HG03060 (cell line): Measurements from ENCODE around the gene SESTD1.
"Not testable (repeated sequence)": the region's sequence is repeated elsewhere in the genome, so short reads cannot be mapped to it uniquely, and the experiment has no call there.

ENCODE experiments used
- ATAC-seq: cut with Tn5 transposase; IDR thresholded peaks from one replicate; pipeline ENCODE4 v1.9.1; 2021; ENCODE audit warnings: low read depth, moderate number of reproducible peaks; ENCODE audit not compliant: unreplicated experiment

The SESTD1 gene

GRCh38 chr2:179124282-179124681 lies 140.3 kb downstream of the SESTD1 start:
- no peak for ATAC-seq

GRCh38 chr2:179123272-179123662 lies 141.4 kb downstream of the SESTD1 start:
- no peak for ATAC-seq

GRCh38 chr2:179107737-179108136 lies 156.9 kb downstream of the SESTD1 start:
- ATAC-seq, result no peak

GRCh38 chr2:179106676-179107428 lies 157.8 kb downstream of the SESTD1 start:
- ATAC-seq, result peak; percentile 77

- no peak for ATAC-seq
Measured at GRCh38 chr2:179106342-179106675, 158.3 kb downstream of the SESTD1 start.

GRCh38 chr2:179104736-179105135 lies 159.9 kb downstream of the SESTD1 start:
- ATAC-seq, result no peak

- ATAC-seq, result no peak
Measured at GRCh38 chr2:179098080-179098689, 166.4 kb downstream of the SESTD1 start.

GRCh38 chr2:179097131-179097530 lies 167.5 kb downstream of the SESTD1 start:
- no peak for ATAC-seq

- peak; percentile 95 for ATAC-seq
Measured at GRCh38 chr2:179096090-179096489, 168.5 kb downstream of the SESTD1 start.

GRCh38 chr2:179092912-179093311 lies 171.7 kb downstream of the SESTD1 start:
- not testable (repeated sequence) for ATAC-seq

- no peak for ATAC-seq
Measured at GRCh38 chr2:179082697-179083096, 181.9 kb downstream of the SESTD1 start.

GRCh38 chr2:179081954-179082353 lies 182.7 kb downstream of the SESTD1 start:
- ATAC-seq, result no peak

- ATAC-seq, result no peak
Measured at GRCh38 chr2:179072527-179072926, 192.1 kb downstream of the SESTD1 start.

- ATAC-seq, result no peak
Measured at GRCh38 chr2:179071810-179072355, 192.7 kb downstream of the SESTD1 start.

GRCh38 chr2:179070895-179071294 lies 193.7 kb downstream of the SESTD1 start:
- no peak for ATAC-seq

- ATAC-seq, result no peak
Measured at GRCh38 chr2:179069685-179070084, 194.9 kb downstream of the SESTD1 start.

- no peak for ATAC-seq
Measured at GRCh38 chr2:179068991-179069643, 195.5 kb downstream of the SESTD1 start.

- ATAC-seq, result no peak
Measured at GRCh38 chr2:179059026-179059700, 205.5 kb downstream of the SESTD1 start.

- ATAC-seq, result no peak
Measured at GRCh38 chr2:179057737-179058136, 206.9 kb downstream of the SESTD1 start.

- ATAC-seq, result not testable (repeated sequence)
Measured at GRCh38 chr2:179053568-179053967, 211.1 kb downstream of the SESTD1 start.
